K562 (cell line): ENCODE measurements around the gene FCAMR. TPM values are rescaled to one million over a fixed set of nuclear protein-coding genes. Genes with fewer than 3 reads are reported as not detected.

ENCODE experiments used
- ATAC-seq: fragments of 200-7000 bp; cut with Tn5 transposase; 3 replicates; pipeline ENCODE4 v1.9.1; 2020; ENCODE audit warnings: moderate library complexity
- BruUV-seq: library from RNA; stranded (reverse); fragments of 400-500 nt; replicated peaks from 2 replicates; lab custom pipeline; 2021; lab: Mats Ljungman, UMichigan
- CTCF ChIA-PET: fragments of 300-600 bp; formaldehyde crosslinking; extraction: SDS; loops from one replicate; lab custom pipeline; 2021; ENCODE audit warnings: low intra/inter-chr PET ratio; lab: Yijun Ruan, JAX
- POLR2A ChIA-PET: fragments of 300-600, 350-650 bp; sonication (Branson Sonifier 250); formaldehyde crosslinking; extraction: SDS; loops from one replicate; lab custom pipeline; 2021; ENCODE audit warnings: antibody characterized with exemption, inconsistent platforms; lab: Yijun Ruan, JAX
- DNase-seq, 4 experiments: peaks; one replicate each; pipeline versions ENCODE4 v3.0.0 to v3.0.0-alpha.2; 2011 to 2018; ENCODE audit warnings: low spot score in 3 of 4, mixed read lengths in 3 of 4; ENCODE audit errors: extremely low read depth in 1 of 4
- FAIRE-seq: peaks from 2 replicates; lab custom pipeline; 2011; peaks lifted over from hg19 to GRCh38; lab: Jason Lieb, UNC
- H2AFZ ChIP-seq: 2 replicates; pipeline ENCODE4 v1.6.0; 2011; ENCODE audit warnings: low read depth, low read length, control low read depth, inconsistent platforms
- H3K27ac ChIP-seq: fragments of 200-600 bp; 3 replicates; pipeline ENCODE4 v1.8.0; 2011; ENCODE audit warnings: low read depth, mild to moderate bottlenecking, control low read depth, inconsistent platforms, low read length, moderate library complexity, mixed read lengths; ENCODE audit errors: extremely low read depth
- H3K27me3 ChIP-seq, 2 experiments: fragments of 300-600 bp in 1 of 2; 2 replicates in 1 of 2; 3 replicates in 1 of 2; pipeline versions ENCODE4 v1.6.0 to v1.8.0; 2011; ENCODE audit warnings: inconsistent platforms in 2 of 2, low read length in 2 of 2, mild to moderate bottlenecking in 1 of 2, mixed read lengths in 1 of 2, moderate library complexity in 1 of 2; ENCODE audit not compliant: control insufficient read depth in 2 of 2, insufficient read depth in 2 of 2
- H3K36me3 ChIP-seq: fragments of 300-600 bp; 3 replicates; pipeline ENCODE4 v1.8.0; 2011; ENCODE audit warnings: mild to moderate bottlenecking, low read length, inconsistent platforms; ENCODE audit not compliant: control insufficient read depth, insufficient read depth
- H3K4me1 ChIP-seq, 2 experiments: fragments of 200-600 bp in 1 of 2; replicated peaks in 1 of 2; 2 replicates in 1 of 2; 3 replicates in 1 of 2; pipeline versions ENCODE4 v1.5.1 to v1.8.0; 2011; ENCODE audit warnings: inconsistent platforms in 2 of 2, low read length in 2 of 2, mild to moderate bottlenecking in 1 of 2, mixed read lengths in 1 of 2, moderate library complexity in 1 of 2; ENCODE audit not compliant: control insufficient read depth in 2 of 2, insufficient read depth in 2 of 2
- H3K4me2 ChIP-seq: 2 replicates; pipeline ENCODE4 v1.6.1; 2011; ENCODE audit warnings: low read length, control low read depth, inconsistent platforms, mixed read lengths; ENCODE audit not compliant: insufficient read depth
- H3K4me3 ChIP-seq: fragments of 200-600 bp; sonication (generic), shearing (Covaris generic); 2 replicates; pipeline ENCODE4 v1.5.1; 2016; ENCODE audit warnings: control low read depth, inconsistent platforms
- H3K79me2 ChIP-seq: fragments of 200-600 bp; 3 replicates; pipeline ENCODE4 v1.8.0; 2011; ENCODE audit warnings: low read length, inconsistent platforms; ENCODE audit not compliant: control insufficient read depth, insufficient read depth
- H3K9ac ChIP-seq, 2 experiments: 2 replicates each; pipeline versions ENCODE4 v1.6.0 to v1.6.1; 2011; ENCODE audit warnings: low read depth in 2 of 2, low read length in 2 of 2, control low read depth in 1 of 2, inconsistent platforms in 1 of 2, mild to moderate bottlenecking in 1 of 2, mixed read lengths in 1 of 2; ENCODE audit not compliant: insufficient read depth in 1 of 2
- H3K9me1 ChIP-seq: one replicate; pipeline ENCODE4 v1.6.0; 2011; ENCODE audit warnings: inconsistent platforms, mild to moderate bottlenecking, low read length, moderate library complexity; ENCODE audit not compliant: control insufficient read depth, insufficient read depth
- H3K9me3 ChIP-seq: replicated peaks from 2 replicates; pipeline ENCODE4 v1.5.1; 2011; ENCODE audit warnings: low read depth, low read length, inconsistent platforms; ENCODE audit not compliant: control insufficient read depth, insufficient read depth
- H4K20me1 ChIP-seq: replicated peaks from 2 replicates; pipeline ENCODE4 v1.6.1; 2011; ENCODE audit warnings: low read length, inconsistent platforms, mixed read lengths; ENCODE audit not compliant: control insufficient read depth, insufficient read depth
- RAD21 ChIP-seq, 2 experiments: fragments of 250-450 bp in 1 of 2; fragments of 450-650 bp in 1 of 2; sonication (Bioruptor Pico) in 1 of 2; formaldehyde crosslinking in 1 of 2; IDR thresholded peaks in 1 of 2; conservative IDR thresholded peaks in 1 of 2; 2 replicates each; pipeline versions ENCODE4 v1.4.0 to v1.8.0; 2020 to 2022; ENCODE audit warnings: mild to moderate bottlenecking in 2 of 2, moderate library complexity in 1 of 2
- WGBS: fragments of 100-300 bp; shearing (Covaris generic); methylation state at CpG from one replicate; pipeline ENCODE4 v1.1.6; 2016; ENCODE audit warnings: low coverage, mixed read lengths; ENCODE audit not compliant: insufficient coverage; ENCODE audit errors: missing lambda C conversion rate; 5-methylcytosine and 5-hydroxymethylcytosine counted together
- in situ Hi-C: fragments of 300-500 bp; cut with MboI; formaldehyde crosslinking; loops from 4 replicates; pipeline ENCODE4 v1.15.0; 2018; ENCODE audit warnings: inconsistent platforms, mixed read lengths
- intact Hi-C: fragments of 100-400 bp; cut with micrococcal nuclease; formaldehyde crosslinking; loops from 2 replicates; pipeline ENCODE4 v1.14.2; 2022
- polyA plus RNA-seq, 8 experiments: library from polyadenylated mRNA; depleted of rRNA in 4 of 8; stranded (reverse) in 5 of 8; unstranded in 3 of 8; fragments of >200 nt; fragmentation: Nextera tagmentation in 2 of 8; fragmentation: Illumina TruSeq in 1 of 8; extraction: Ambion mirVana in 2 of 8; extraction: Trizol in 1 of 8; gene quantifications; 2 replicates each; pipeline versions ENCODE4 v1.2.1 to v1.2.3, GENCODE V29; 2011 to 2014; ENCODE audit warnings: inconsistent platforms in 1 of 8, missing spikeins in 1 of 8
- total RNA-seq, 7 experiments: library from RNA; depleted of rRNA in 6 of 7; stranded (reverse); fragments of >200 nt in 6 of 7; fragmentation: Illumina TruSeq in 2 of 7; extraction: Trizol in 2 of 7; gene quantifications; 2 replicates each; pipeline versions ENCODE4 v1.2.1 to v1.2.3, GENCODE V29; 2011 to 2021; ENCODE audit warnings: low replicate concordance in 1 of 7
- TF ChIP-seq, protein P1 (sequence below): sonication (generic); formaldehyde crosslinking; IDR thresholded peaks from 2 replicates; pipeline ENCODE4 v1.8.0; 2023; ENCODE audit warnings: missing genetic modification reagents, mild to moderate bottlenecking, borderline replicate concordance
- TF ChIP-seq, protein P2 (sequence below), 2 experiments: fragments of 450-650 bp; formaldehyde crosslinking in 1 of 2; IDR thresholded peaks; 2 replicates each; pipeline versions ENCODE4 v1.4.0 to v1.6.1; 2014 to 2020; ENCODE audit warnings: mild to moderate bottlenecking in 2 of 2, borderline replicate concordance in 1 of 2, low read depth in 1 of 2

The FCAMR gene
- total and polyA plus RNA-seq, 9 of the 15 experiments (the other 6 are each of a cell fraction or from before 2014, with no cell fraction given) = not detected

DNA sequence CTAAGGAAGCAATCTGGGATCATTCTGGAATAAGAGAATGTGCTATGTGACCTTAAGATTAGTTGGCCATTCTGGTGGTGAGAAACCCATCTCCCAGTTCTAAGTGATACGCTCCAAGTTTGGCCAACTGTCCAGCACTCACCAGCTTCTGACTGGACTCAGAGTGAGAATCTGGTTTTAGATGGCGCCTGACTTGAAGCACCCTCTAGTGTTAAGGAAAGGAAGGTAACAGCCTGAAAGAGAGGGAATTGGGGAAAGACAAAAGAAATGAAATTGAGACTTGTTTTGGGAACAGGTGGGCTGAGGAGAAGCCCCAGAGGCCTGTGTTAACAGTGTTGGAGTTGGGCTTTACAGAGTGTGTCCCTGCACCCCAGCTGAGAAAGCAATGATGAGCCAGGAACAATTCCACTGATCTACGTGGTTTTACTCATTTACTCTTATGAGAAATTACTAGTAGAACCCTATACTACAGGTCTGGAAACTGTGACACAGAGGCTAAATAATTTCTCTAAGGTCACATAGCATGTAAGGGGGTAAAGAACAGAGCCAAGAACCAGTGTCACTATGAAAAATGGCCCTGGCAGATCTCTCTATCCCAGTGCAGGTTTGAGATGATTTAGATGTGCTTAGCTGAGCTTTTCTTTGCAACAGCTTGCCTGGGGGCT lies 9.3 kb upstream of the FCAMR start:
- no peak overlapping the region for H3K27ac ChIP-seq
- H3K79me2 ChIP-seq = no peaks in the 10 kb centered on the region
- H3K9ac ChIP-seq = no peak overlapping the region
- DNase-seq (peak; percentile 38 to 68 (median 53)), ATAC-seq (peak; percentile 85), FAIRE-seq (peak; percentile 62)
- no peaks in the 10 kb centered on the region for H3K9me3 ChIP-seq
- BruUV-seq = no TSS peak
- H3K4me1 ChIP-seq = peaks cover 0 to 23% of the 10 kb centered on the region in 2 experiments; a peak in 3 of 5 replicates
- H2AFZ ChIP-seq = 0 out of 2 replicates have a peak overlapping the region, but pooled peaks have one; percentile 36
- no peaks in the 10 kb centered on the region for H4K20me1 ChIP-seq
- no peaks in the 10 kb centered on the region for H3K9me1 ChIP-seq
- H3K4me2 ChIP-seq = no peak overlapping the region
- POLR2A ChIA-PET = interaction anchor here (0.6 kb wide), 1 partner anchor 708 kb away, joined by 3 read pairs; no protein-coding TSS in a partner anchor
- no peak overlapping the region for H3K4me3 ChIP-seq
- WGBS = 31% methylated on average over 3 of the region's 3 CpGs
- CTCF ChIA-PET = interaction anchor here (1.2 to 8.1 kb wide), 4 partner anchors 45 to 98 kb away, joined by 3 to 83 read pairs (median 6); no protein-coding TSS in a partner anchor
- in situ Hi-C loops = loop anchor here (5.0 kb wide), 1 partner anchor 242 kb away; no protein-coding TSS in a partner anchor
- no peaks in the 10 kb centered on the region for H3K27me3 ChIP-seq
- intact Hi-C loops = loop anchor here (1.0 to 10.0 kb wide), 7 partner anchors 44 to 485 kb away; no protein-coding TSS in a partner anchor
- no peaks in the 10 kb centered on the region for H3K36me3 ChIP-seq
- peak; percentile 87 to 92 for TF ChIP-seq RAD21 (CRISPR knock-in tag; conservative IDR thresholded peaks at IDR 0.05 in 1 of 2, IDR thresholded peaks at IDR 0.05 in 1 of 2)
- TF ChIP-seq, protein P1, sequence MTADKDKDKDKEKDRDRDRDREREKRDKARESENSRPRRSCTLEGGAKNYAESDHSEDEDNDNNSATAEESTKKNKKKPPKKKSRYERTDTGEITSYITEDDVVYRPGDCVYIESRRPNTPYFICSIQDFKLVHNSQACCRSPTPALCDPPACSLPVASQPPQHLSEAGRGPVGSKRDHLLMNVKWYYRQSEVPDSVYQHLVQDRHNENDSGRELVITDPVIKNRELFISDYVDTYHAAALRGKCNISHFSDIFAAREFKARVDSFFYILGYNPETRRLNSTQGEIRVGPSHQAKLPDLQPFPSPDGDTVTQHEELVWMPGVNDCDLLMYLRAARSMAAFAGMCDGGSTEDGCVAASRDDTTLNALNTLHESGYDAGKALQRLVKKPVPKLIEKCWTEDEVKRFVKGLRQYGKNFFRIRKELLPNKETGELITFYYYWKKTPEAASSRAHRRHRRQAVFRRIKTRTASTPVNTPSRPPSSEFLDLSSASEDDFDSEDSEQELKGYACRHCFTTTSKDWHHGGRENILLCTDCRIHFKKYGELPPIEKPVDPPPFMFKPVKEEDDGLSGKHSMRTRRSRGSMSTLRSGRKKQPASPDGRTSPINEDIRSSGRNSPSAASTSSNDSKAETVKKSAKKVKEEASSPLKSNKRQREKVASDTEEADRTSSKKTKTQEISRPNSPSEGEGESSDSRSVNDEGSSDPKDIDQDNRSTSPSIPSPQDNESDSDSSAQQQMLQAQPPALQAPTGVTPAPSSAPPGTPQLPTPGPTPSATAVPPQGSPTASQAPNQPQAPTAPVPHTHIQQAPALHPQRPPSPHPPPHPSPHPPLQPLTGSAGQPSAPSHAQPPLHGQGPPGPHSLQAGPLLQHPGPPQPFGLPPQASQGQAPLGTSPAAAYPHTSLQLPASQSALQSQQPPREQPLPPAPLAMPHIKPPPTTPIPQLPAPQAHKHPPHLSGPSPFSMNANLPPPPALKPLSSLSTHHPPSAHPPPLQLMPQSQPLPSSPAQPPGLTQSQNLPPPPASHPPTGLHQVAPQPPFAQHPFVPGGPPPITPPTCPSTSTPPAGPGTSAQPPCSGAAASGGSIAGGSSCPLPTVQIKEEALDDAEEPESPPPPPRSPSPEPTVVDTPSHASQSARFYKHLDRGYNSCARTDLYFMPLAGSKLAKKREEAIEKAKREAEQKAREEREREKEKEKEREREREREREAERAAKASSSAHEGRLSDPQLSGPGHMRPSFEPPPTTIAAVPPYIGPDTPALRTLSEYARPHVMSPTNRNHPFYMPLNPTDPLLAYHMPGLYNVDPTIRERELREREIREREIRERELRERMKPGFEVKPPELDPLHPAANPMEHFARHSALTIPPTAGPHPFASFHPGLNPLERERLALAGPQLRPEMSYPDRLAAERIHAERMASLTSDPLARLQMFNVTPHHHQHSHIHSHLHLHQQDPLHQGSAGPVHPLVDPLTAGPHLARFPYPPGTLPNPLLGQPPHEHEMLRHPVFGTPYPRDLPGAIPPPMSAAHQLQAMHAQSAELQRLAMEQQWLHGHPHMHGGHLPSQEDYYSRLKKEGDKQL (CRISPR knock-in tag) = no peak
- TF ChIP-seq, protein P2, sequence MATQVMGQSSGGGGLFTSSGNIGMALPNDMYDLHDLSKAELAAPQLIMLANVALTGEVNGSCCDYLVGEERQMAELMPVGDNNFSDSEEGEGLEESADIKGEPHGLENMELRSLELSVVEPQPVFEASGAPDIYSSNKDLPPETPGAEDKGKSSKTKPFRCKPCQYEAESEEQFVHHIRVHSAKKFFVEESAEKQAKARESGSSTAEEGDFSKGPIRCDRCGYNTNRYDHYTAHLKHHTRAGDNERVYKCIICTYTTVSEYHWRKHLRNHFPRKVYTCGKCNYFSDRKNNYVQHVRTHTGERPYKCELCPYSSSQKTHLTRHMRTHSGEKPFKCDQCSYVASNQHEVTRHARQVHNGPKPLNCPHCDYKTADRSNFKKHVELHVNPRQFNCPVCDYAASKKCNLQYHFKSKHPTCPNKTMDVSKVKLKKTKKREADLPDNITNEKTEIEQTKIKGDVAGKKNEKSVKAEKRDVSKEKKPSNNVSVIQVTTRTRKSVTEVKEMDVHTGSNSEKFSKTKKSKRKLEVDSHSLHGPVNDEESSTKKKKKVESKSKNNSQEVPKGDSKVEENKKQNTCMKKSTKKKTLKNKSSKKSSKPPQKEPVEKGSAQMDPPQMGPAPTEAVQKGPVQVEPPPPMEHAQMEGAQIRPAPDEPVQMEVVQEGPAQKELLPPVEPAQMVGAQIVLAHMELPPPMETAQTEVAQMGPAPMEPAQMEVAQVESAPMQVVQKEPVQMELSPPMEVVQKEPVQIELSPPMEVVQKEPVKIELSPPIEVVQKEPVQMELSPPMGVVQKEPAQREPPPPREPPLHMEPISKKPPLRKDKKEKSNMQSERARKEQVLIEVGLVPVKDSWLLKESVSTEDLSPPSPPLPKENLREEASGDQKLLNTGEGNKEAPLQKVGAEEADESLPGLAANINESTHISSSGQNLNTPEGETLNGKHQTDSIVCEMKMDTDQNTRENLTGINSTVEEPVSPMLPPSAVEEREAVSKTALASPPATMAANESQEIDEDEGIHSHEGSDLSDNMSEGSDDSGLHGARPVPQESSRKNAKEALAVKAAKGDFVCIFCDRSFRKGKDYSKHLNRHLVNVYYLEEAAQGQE (IDR thresholded peaks at IDR 0.05; ENCODE audit: borderline replicate concordance) = peak; percentile 75
- TF ChIP-seq, protein P2 (CRISPR knock-in tag; IDR thresholded peaks at IDR 0.05; ENCODE audit: low read depth) = no peak
